CD4-positive, alpha-beta T cell (primary cell): ENCODE results near the gene SETD1B. TPM values are rescaled to one million over a fixed set of nuclear protein-coding genes. Genes with fewer than 3 reads are reported as not detected.
"Not testable (repeated sequence)": the region's sequence is repeated elsewhere in the genome, so short reads cannot be mapped to it uniquely, and the experiment has no call there.

Source experiments
- ATAC-seq: fragments of 200-7000 bp; cut with Tn5 transposase; one replicate; pipeline ENCODE4 v1.10.0; 2022; ENCODE audit warnings: mild to moderate bottlenecking; ENCODE audit not compliant: poor library complexity
- CTCF ChIA-PET: fragments of 350-600 bp; sonication (Branson Sonifier 250); formaldehyde crosslinking; loops from one replicate; lab custom pipeline; 2021; ENCODE audit warnings: antibody characterized with exemption, inconsistent platforms; lab: Charles Lee
- POLR2A ChIA-PET: fragments of 350-600 bp; sonication (Branson Sonifier 250); formaldehyde crosslinking; loops from one replicate; lab custom pipeline; 2021; ENCODE audit warnings: antibody characterized with exemption, inconsistent platforms; lab: Charles Lee
- DNase-seq, 14 experiments: peaks; one replicate each; pipeline ENCODE4 v3.0.0-alpha.2; 2013 to 2020; ENCODE audit warnings: mixed read lengths in 2 of 14
- H3K27ac ChIP-seq, 2 donors: one replicate each; pipeline versions ENCODE4 v1.5.1 to v1.7.0; 2013; ENCODE audit warnings: low read length in 2 of 2, low read depth in 1 of 2, mild to moderate bottlenecking in 1 of 2
- H3K27me3 ChIP-seq, 2 experiments: 1 replicate in 1 of 2; 2 replicates in 1 of 2; pipeline versions ENCODE4 v1.6.1 to v1.7.0; 2013; ENCODE audit warnings: low read length in 2 of 2, control low read depth in 1 of 2, mild to moderate bottlenecking in 1 of 2, moderate library complexity in 1 of 2; ENCODE audit not compliant: insufficient read depth in 2 of 2, control insufficient read depth in 1 of 2
- H3K36me3 ChIP-seq: one replicate; pipeline ENCODE4 v1.6.1; 2013; ENCODE audit warnings: low read length, control low read depth; ENCODE audit not compliant: insufficient read depth
- H3K4me1 ChIP-seq: one replicate; pipeline ENCODE4 v1.6.1; 2013; ENCODE audit warnings: low read length, control low read depth; ENCODE audit not compliant: insufficient read depth
- H3K4me3 ChIP-seq: one replicate; pipeline ENCODE4 v1.5.1; 2013; ENCODE audit warnings: mild to moderate bottlenecking, low read length, moderate library complexity
- H3K9me3 ChIP-seq, 2 experiments: 1 replicate in 1 of 2; 2 replicates in 1 of 2; pipeline versions ENCODE4 v1.6.1 to v1.7.0; 2013; ENCODE audit warnings: low read length in 2 of 2, mild to moderate bottlenecking in 2 of 2, control low read depth in 1 of 2, moderate library complexity in 1 of 2; ENCODE audit not compliant: control insufficient read depth in 1 of 2, insufficient read depth in 1 of 2
- H3K27ac Mint-ChIP-seq: one replicate; pipeline ENCODE4 v1.8.0; 2020; ENCODE audit warnings: mixed read lengths
- H3K27me3 Mint-ChIP-seq: one replicate; pipeline ENCODE4 v1.8.0; 2021; ENCODE audit warnings: mixed read lengths
- H3K36me3 Mint-ChIP-seq: one replicate; pipeline ENCODE4 v1.8.0; 2021; ENCODE audit warnings: low read depth, mixed read lengths
- H3K4me1 Mint-ChIP-seq: one replicate; pipeline ENCODE4 v1.8.0; 2021; ENCODE audit warnings: low read depth, mixed read lengths
- H3K4me3 Mint-ChIP-seq: one replicate; pipeline ENCODE4 v1.8.0; 2020; ENCODE audit warnings: mild to moderate bottlenecking, mixed read lengths
- H3K9me3 Mint-ChIP-seq: one replicate; pipeline ENCODE4 v1.8.0; 2020; ENCODE audit warnings: mixed read lengths
- intact Hi-C, 2 experiments: fragments of 100-400 bp; cut with DNase I in 1 of 2; cut with micrococcal nuclease in 1 of 2; formaldehyde crosslinking; loops; one replicate each; pipeline versions ENCODE4 v1.15.1 to v1.9.0; 2023 to 2025; cut with DNase I, micrococcal nuclease
- polyA plus RNA-seq, 2 donors: library from polyadenylated mRNA; unstranded; fragments of 120-200 nt; gene quantifications; one replicate each; pipeline ENCODE4 v1.2.1, GENCODE V29; 2013
- total RNA-seq, 174 experiments: library from RNA in 2 of 174; stranded (reverse) in 2 of 174; gene quantifications; one replicate each; pipeline ENCODE4 v1.2.3 and lab custom pipeline; 2021 to 2026
- TF ChIP-seq, protein P1 (sequence below): fragments of 200-600 bp; IDR thresholded peaks from one replicate; pipeline ENCODE4 v1.8.0; 2022; ENCODE audit warnings: antibody characterized with exemption, mild to moderate bottlenecking

Gene SETD1B
- 100 to 1,000 TPM; 146 to 151 TPM for total RNA-seq
- polyA plus RNA-seq (2013, experiment 1 of 2): 22.2 TPM
- polyA plus RNA-seq (2013, experiment 2 of 2): 30.4 TPM
- 9.8 to 425 (median 63.3) reads per million in 172 experiments for total RNA-seq (lab: John Stamatoyannopoulos, UW)

DNA sequence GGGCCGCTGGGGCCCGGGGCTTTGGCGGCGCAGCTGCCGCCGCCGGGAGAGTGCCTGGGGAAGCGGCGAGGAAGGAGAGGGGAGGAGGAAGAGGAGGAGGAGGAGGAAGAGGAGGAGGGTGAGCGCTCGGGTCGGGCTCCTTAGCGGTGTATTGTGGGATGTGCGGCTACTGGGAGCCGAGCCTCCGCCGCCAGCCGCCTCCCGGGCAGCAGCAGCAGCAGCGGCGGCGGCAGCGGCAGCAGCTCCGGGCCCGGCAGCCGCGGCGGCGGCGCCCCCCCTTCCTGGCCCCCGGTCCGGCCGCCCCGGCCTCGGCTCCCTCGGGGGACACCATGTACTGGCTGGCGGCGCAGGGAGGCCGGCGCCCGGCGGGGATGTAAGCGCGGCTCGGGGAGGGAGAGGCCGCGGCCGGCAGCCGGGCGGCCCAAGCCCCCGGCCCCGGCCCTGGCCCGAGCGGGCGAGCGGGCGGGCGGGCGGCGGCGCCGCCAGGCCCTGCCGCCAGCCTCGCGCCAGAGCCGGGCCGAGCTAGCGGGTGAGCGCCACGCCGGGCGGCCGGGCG lies at the start of gene SETD1B:
TSS of gene SETD1B (plus strand) at position 149 of the 556 bp plus-strand sequence. CDS start 729 bp downstream, outside the sequence.
- Mint-ChIP-seq H3K27me3 (no peaks in the 10 kb centered on the region), H3K9me3 (no peaks in the 10 kb centered on the region), H3K4me3 (peak within 1 kb of the TSS; percentile 99), H3K4me1 (peaks cover 35% of the 10 kb centered on the region), H3K27ac (peak within 1 kb of the TSS; percentile 98), H3K36me3 (peaks cover 60% of the 10 kb centered on the region)
- ATAC-seq (peak; percentile 2), DNase-seq (peak in 11 of 14 experiments; percentile 47 to 83 (median 58))
- Histone ChIP-seq H3K27ac (peak within 1 kb of the TSS; percentile 96 to 97), H3K4me1 (peaks cover 49% of the 10 kb centered on the region), H3K36me3 (peaks cover 28% of the 10 kb centered on the region), H3K27me3 (no peaks in the 10 kb centered on the region), H3K4me3 (peak within 1 kb of the TSS; percentile 100), H3K9me3 (no peaks in the 10 kb centered on the region)
- intact Hi-C loops: loop anchor here in 1 of 2 experiments (2.0 kb wide), 1 partner anchor 17 kb away; no protein-coding TSS in a partner anchor
- ChIA-PET CTCF (interaction anchor here (1.4 to 16.5 kb wide), 2 partner anchors 8 to 84 kb away, joined by 4 to 746 read pairs; partner anchors contain the start of genes PSMD9 and RHOF), POLR2A (interaction anchor here (0.9 to 34.6 kb wide), 12 partner anchors 1 to 1512 kb away, joined by 3 to 1869 read pairs (median 18); partner anchors contain the start of genes KDM2B, PSMD9, RHOF and RNU4-1)
- TF ChIP-seq, protein P1, sequence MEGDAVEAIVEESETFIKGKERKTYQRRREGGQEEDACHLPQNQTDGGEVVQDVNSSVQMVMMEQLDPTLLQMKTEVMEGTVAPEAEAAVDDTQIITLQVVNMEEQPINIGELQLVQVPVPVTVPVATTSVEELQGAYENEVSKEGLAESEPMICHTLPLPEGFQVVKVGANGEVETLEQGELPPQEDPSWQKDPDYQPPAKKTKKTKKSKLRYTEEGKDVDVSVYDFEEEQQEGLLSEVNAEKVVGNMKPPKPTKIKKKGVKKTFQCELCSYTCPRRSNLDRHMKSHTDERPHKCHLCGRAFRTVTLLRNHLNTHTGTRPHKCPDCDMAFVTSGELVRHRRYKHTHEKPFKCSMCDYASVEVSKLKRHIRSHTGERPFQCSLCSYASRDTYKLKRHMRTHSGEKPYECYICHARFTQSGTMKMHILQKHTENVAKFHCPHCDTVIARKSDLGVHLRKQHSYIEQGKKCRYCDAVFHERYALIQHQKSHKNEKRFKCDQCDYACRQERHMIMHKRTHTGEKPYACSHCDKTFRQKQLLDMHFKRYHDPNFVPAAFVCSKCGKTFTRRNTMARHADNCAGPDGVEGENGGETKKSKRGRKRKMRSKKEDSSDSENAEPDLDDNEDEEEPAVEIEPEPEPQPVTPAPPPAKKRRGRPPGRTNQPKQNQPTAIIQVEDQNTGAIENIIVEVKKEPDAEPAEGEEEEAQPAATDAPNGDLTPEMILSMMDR: no peak

DNA sequence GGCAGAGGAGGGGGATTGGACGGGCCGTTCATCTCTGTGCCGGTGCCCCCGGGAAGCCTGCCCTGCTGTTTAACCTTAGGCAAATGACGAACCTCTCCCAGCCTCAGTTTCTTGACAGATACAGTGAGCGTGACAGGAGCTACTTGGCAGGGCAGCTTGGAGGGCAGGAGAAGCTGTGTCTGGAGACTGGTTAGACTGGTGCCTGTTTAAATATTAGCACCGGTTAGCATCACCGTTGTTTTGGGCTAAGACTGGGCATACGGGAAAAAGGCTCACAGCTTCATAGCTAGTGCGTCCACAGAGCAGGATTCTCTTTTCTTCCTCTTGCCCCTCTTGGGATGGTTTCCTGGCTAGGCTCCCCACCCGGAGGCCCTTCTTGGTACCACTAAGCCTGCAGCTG lies 49.0 kb upstream of the SETD1B start:
- ChIA-PET CTCF (no interaction called here), POLR2A (no interaction called here)
- Histone ChIP-seq H3K4me1 (peaks cover 24% of the 10 kb centered on the region), H3K36me3 (peaks cover 4% of the 10 kb centered on the region), H3K27ac (no peak overlapping the region), H3K27me3 (no peaks in the 10 kb centered on the region), H3K4me3 (no peak overlapping the region), H3K9me3 (peaks cover 0 to 6% of the 10 kb centered on the region in 2 experiments)
- Mint-ChIP-seq H3K4me1 (peaks cover 7% of the 10 kb centered on the region), H3K9me3 (no peaks in the 10 kb centered on the region), H3K27me3 (no peaks in the 10 kb centered on the region), H3K27ac (no peak overlapping the region), H3K4me3 (no peak overlapping the region), H3K36me3 (no peaks in the 10 kb centered on the region)
- ATAC-seq (no peak), DNase-seq (no peak)
- intact Hi-C loops: no loop called here
- TF ChIP-seq, protein P1: no peak

DNA sequence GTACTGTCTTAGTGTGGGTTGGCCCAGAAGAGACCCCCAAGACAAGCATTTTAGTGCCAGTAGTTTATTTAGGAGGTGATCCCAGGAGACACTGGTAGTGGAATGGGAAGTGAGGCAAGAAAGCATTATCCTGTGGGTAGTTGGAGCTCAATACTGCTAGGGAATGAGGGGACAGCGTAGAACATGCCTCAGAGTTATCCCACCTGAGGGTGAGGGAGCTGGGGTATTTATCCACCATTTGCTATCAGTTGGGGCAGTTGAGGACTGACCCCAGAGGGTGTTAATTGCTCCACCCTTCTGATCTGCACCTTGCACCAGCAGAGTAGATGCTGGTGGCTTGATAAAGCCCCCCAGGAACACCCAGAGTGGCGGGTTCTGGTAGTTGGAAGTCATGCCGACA lies 48.2 kb upstream of the SETD1B start:
- no peak overlapping the region for H3K27ac ChIP-seq
- H3K4me1 ChIP-seq: peaks cover 17% of the 10 kb centered on the region
- DNase-seq (no peak), ATAC-seq (no peak)
- Mint-ChIP-seq H3K27ac (no peak overlapping the region), H3K4me1 (peaks cover 7% of the 10 kb centered on the region), H3K4me3 (no peak overlapping the region), H3K36me3 (no peaks in the 10 kb centered on the region), H3K27me3 (no peaks in the 10 kb centered on the region), H3K9me3 (no peaks in the 10 kb centered on the region)
- intact Hi-C loops: no loop called here
- ChIA-PET CTCF (interaction anchor here (1.6 kb wide), 1 partner anchor 38 kb away, joined by 6 read pairs; the partner anchor contains the start of gene RHOF), POLR2A (no interaction called here)
- H3K9me3 ChIP-seq: peaks cover 0 to 3% of the 10 kb centered on the region in 2 experiments
- TF ChIP-seq, protein P1: no peak
- H3K27me3 ChIP-seq: no peaks in the 10 kb centered on the region
- H3K4me3 ChIP-seq: no peak overlapping the region
- H3K36me3 ChIP-seq: peaks cover 4% of the 10 kb centered on the region

DNA sequence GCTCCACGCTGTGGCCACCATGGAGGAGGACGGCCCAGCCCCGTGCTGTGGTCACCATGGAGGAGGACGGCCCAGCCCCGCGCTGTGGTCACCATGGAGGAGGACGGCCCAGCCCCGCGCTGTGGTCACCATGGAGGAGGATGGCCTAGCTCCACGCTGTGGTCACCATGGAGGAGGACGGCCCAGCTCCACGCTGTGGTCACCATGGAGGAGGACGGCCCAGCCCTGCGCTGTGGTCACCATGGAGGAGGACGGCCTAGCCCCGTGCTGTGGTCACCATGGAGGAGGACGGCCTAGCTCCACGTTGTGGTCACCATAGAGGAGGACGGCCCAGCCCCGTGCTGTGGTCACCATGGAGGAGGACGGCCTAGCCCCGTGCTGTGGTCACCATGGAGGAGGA lies 45.3 kb upstream of the SETD1B start:
- H3K4me1 ChIP-seq, H3K4me3 Mint-ChIP-seq, H3K9me3 Mint-ChIP-seq, H3K27ac ChIP-seq, ATAC-seq, H3K27me3 Mint-ChIP-seq, H3K27me3 ChIP-seq, H3K4me1 Mint-ChIP-seq, POLR2A ChIA-PET, intact Hi-C loops, H3K9me3 ChIP-seq, H3K36me3 Mint-ChIP-seq, H3K36me3 ChIP-seq, H3K27ac Mint-ChIP-seq, DNase-seq, H3K4me3 ChIP-seq: not testable (repeated sequence)
- CTCF ChIA-PET: interaction anchor here (0.6 to 0.7 kb wide), 2 partner anchors 8 to 228 kb away, joined by 3 read pairs; no protein-coding TSS in a partner anchor
